ENCODE data around the gene WHRN.

Gene WHRN

DNA sequence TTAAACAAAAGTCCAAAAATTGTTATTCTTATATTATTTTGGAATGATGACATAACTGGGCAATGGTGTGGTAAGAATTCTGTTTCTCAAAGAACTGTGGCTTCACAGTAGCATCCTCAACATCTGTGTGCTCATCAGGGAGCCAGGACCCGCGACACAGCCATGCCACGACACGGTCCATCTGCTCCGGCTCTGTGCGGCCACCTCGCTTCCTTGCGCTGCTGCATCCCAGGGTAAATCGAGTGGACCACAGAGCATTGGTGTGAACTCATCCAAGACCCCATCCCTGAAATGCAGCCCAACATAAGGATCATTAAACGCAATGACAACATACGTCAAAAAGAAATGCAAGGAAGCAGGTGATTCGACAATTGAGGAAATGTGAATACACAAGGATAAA lies 15.3 kb downstream of the WHRN start:
- DNase-seq: no peak

DNA sequence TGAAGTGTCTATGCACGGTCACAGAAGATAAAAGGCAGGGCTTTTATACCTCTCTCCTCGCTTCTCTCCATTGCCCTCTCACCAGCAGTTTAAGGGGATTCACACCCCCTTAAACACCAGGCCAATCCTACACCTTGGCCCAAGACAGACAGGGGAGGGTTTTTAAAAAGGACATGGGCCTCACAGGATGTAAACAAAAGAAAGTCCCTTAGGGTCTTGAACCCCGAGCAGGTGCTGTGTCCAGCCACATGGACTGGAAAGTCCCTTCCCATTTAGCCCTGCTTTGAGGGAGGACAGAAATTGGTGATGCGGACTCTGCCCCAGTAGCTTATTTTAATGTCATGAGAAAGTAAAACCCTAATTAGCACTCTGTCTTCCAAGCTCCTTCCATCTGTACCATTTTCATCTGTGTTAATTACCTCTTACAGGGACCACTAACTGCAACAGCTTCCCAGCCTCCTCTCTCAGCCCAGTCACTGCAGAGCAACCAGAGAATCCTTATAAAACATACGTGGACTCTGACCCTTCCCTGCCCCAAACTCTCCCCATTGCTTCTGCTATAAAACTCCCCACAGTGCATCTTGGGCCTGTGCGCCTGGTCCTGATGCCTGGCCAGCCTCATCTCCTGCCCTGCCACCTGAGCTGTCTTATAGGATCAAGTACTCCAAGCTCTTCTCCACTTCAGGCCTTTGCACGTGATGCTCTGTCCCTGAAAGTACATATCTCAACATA lies 16.7 kb downstream of the WHRN start:
- DNase-seq: no peak

DNA sequence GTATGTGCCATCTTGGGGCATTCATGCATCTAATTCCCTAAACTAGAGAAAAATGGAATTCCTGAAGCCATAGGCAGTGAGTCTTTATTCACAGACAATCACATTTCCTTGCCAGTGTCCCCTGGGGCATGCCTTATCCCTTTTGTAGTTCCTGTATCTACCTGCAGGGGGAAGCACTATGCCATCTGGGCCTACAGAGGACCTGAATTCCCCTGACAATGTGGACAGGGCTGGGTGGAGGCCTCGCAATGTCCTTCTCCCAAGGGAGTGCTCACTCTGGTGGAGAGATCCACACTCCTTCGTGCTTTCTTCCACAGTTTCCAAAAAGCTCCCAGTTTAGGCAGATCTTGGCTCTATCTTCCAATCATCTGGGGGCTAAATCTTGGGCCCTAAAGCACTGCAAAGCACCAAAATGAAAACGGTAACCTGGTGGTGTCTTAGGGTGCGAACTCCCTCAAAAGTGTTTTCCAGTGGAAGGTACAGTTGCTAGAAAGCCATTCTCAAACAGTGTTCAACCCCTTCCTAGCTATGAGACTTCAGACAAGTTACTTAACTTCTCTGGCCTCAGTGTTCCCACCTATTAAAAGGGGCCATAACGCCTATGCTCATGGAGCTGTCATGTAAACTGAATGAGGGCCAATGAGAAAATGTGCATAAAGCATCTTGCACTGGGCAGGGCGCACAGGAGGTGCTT lies 17.5 kb downstream of the WHRN start:
- DNase-seq: peak; percentile 55

DNA sequence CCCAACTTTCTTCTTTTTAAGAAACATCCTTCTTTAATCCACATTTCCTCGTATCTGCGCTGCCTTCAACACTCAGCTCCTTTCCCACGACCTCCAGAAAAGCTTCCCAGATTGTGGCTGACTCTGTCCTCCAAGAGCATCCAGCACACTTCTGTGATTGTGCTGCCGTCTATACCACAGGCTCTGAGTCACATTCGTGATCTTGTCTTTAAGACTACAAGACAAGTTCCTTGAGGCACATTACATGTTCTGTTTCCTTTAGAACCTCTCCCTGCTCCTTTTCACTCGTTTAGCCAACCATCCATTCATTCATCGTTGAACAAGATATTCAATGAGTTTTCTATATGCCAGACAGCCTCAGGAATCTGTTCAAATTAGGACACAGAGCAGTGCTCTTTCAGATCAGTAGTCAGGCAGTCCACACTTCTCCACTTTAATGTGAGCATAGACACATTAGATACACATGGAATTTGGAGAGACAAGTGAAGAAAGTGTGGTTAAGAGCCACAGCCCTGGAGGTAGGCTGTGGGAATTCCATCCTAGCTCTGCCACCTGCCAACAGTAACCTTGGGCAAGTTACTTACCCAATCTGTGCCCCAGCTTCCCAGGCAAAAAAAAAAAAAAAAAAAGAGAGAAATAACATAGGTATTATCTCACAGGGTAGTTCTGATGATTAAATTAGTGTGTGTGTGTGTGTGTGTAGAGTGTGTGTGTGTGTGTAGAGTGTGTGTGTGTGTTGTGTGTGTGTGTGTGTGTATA lies 18.9 kb downstream of the WHRN start:
- no peak for DNase-seq

DNA sequence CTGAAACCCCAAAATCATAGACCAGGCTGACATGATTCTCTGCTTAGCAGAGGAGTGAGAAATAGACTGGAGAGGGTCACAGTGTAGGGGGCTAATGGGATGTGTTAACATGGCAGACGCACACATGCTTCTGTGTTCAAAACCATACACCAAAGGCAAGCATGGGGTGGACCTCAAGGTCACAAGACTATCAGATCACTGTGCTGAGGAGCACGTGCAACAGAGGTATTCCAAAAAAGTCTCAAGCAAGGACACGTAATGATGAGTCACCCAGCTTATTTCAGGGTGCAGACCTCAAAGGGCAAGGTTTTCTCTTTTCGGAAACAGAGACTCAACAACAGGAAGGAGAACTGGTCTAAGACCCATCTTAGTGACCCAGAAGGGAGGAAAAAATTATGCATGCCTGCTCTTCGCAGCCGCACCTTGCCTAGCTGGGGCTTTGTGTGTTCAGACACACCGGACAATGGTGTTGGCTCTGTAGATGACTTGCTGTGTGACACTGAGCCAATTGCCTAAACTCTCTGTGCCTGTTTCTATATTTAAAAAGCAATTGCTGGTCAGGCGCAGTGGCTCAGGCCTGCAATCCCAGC lies 20.3 kb downstream of the WHRN start:
- DNase-seq: peak; percentile 42

DNA sequence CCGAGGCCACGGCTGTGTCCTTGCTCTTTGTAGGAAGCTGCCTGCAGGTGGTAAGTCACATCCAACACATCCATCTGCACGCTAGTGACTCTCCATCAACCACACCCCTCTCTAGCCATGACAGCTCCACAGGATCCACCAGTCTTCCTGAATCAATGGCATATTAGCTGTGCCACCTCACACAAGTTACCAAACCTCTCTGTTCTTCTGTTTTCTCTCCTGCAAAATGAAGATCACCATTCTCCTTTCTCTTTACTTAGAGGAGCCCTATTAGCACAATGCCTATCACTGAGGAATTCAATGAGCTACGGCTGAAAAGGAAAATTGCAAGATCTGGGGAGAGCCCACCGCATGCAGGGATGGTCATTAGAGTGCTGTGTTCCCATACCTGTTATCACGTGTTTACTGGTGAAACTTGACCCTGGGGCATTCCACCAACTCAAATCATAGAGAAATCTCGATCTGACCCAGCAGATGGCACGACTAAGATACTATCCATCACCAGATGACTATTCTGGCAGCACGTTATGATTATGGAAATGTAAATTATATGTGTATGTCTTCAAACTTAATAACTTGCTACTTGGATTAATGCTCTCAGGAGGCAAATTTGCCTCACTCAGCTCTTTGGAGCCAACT lies 20.9 kb downstream of the WHRN start:
- no peak for DNase-seq

DNA sequence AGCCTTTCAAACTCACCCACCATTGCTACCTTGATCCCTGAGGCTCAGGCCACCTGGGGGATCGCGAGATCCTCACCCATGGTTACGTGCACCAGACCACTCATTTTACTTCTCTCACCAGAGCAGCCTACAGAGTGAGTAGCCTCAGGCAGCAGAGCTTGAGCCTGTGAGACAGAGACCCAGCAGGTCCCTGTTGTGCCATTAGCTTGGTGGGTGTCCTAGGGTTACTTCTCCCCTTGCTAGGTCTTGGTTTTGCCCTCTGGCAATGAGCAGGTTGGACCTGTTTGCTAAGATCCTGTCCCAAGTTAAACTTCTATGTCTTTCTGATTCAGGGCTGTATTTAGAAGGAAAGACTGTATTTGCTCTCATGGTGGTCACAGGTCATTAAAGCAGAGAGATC lies 21.8 kb downstream of the WHRN start:
- no peak for DNase-seq

DNA sequence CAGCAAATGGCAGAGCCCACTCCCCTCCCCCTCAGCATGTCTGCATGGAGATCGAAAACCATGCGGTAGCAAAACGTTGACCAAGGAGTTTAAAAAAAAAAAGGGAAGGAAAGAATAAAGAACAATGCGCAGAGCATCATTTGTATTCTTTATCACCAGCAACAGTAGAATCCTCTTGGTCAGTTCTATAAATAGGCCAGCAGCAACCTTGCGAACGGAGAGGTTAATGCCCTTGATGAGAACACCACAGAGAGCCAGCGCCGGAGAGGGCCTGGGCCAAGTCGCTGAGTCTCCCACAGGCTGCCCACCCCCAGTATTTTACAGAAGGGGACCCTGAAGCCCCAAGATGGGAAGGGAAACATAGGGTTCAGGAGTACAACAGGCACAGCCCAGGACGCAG lies 22.7 kb downstream of the WHRN start:
- DNase-seq: no peak

DNA sequence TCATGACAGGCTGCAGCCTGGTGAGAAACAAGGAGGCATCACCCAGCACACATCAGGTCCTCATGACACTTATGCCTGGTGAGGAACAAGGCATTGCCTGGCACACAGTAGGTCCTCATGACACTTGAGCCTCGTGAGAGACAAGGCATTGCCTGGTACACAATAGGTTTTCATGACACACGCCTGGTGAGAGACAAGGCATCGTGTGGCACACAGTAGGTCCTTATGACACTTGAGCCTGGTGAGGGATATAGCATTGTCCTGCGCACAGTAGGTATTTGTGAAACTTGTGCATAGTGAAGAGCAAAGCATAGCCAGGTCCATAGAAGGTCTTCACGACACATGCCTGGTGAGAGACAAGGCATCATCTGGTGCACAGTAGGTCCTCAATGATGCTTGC lies 23.5 kb downstream of the WHRN start:
- DNase-seq: no peak

DNA sequence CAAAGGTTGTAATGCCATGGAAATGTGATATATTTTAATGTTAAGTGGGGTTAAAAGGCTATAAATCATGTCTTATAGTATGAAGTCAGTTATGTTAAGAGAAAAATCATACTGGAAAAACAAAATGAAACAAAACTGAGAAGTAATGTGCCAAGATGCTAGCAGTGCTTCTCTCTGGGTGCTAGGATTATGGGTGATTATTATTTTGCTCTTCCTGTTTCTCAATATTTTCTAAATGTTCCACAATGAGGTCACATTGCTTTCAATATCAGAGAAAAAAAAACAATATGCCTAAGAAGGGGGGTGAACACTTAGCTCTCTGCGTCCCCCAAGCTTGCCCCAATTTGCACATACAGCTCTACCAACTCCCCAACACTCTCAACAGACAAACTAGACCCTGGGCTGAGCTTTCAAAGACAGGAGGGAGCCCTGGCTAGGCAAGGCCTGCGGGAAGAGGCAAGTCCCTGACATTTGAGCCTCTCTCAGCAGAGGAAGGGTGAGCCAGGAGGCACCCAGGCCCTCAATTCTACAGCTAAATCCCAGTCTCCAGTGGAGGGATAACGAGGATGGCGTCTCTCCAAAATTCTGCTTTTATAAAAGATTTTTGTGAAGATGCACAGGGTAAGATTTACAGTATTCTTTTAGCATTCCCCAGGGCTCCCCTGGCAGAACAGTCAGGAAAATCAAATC lies 24.4 kb downstream of the WHRN start:
- no peak for DNase-seq

DNA sequence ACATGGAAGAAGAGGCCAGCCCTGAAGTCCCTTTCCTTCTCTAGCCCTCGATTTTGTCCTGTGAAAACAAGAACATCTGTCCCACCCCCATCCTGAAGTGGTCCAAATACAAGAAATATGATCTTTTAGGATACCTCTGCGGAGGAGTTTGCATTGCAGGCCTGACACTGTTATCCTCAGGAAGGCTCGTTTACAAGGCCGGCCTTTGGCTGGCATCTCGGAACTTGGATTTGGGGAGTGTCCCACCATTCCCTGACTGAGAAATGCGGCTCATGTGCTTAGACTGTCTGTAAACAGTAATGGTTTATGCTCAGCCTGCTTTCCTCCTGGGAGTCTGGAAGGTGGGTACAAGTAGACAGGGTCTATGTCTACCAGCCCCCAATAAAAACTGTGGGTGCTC lies 26.4 kb downstream of the WHRN start:
- no peak for DNase-seq

DNA sequence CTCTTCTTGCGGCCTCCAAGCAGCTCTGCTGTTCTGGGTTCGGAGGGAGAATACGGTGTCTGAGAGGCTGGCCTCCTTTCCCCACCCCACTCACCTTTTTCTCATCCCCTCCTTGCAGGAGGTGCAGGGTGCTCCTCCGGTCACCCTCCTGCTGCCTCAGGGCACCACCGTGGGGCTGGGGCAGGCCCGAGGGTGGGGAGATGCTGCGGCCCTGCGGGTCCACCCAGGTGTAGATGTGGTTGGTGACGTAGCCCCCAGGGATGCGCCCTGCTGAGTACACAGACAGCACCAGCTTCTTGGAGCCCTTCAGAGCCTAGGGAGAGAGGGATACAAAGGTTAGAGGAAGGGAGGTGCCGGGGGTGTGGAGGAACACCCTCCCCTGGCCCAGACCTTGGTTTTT lies 26.8 kb downstream of the WHRN start:
- no peak for DNase-seq

DNA sequence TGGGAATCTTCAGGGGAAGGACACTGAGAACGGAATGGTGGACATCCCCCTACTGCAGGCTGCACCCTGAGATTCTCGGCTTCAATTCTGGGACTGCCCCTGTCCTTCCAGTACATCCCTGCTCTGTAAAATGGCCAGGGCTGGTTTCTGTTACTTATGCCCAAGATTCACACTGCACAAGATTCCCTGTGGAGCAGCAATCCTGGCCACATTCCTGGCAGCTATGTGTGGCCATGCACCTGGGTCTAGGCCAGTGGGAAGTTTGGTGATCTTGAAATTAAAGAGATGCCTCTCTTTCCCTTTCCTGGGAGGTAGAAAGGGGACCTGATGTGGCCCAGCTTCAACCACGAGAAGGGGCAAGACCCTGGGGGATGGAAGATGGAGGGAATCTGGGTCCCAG lies 27.6 kb downstream of the WHRN start:
- DNase-seq: no peak

DNA sequence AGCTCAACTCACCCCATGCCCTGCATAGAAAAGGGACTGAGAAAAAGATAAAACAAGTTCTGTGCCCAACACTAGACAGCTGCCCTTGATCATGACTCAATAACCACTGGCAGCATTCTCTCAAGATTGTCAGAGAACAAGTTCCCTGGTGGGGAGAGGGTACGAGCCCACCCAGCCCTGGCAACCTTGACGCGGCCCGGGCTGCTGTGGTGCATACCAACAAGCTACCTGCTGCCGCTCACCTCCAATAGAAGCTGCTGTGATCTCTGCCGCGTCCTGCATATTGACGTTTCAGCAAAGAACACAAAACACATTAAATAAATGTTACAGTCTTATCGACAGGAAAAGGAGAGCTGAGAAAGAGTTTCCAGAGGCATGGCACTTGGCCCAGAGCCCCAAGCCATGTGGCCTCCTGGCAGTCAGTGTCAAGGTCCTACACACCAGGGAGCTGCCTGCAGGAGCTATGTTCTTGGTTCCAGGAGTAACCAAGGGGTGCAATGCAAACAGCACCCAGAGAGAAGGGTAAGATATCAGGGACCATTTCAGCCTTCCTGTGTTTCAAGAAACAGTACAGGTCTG lies 28.3 kb downstream of the WHRN start:
- DNase-seq: no peak

DNA sequence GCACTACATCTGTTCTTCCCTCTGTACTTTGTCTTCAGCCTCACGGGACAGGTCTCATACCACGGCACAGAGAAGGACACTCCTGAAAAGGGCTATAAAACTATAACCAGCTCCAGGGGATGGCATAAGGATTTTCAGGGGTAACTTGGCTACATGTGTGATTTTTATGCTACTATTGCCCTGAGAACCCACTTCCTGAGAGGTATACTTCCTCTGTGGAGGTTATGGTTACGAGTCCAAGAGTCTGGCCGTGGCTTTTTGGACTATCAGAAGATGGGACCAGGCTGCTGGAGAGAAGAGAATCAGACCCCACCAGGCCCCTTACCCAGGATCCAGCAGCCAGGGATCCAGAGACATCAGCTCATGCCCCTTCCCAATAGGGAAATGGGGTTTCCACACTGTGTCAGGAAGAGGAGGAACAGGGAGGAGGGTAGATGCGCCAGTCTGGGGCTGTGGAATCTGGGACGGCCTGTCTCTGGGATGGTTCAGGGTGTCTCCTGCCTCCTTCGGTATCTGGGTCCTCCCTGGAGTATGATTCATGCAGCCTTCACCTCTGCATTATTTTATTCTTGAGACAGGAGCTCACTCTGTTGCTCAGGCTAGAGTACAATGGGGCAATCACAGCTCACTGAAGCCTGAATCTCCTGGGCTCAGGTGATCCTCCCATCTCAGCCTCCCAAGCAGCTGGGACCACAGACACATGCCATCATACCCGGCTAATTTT lies 29.7 kb downstream of the WHRN start:
- no peak for DNase-seq

DNA sequence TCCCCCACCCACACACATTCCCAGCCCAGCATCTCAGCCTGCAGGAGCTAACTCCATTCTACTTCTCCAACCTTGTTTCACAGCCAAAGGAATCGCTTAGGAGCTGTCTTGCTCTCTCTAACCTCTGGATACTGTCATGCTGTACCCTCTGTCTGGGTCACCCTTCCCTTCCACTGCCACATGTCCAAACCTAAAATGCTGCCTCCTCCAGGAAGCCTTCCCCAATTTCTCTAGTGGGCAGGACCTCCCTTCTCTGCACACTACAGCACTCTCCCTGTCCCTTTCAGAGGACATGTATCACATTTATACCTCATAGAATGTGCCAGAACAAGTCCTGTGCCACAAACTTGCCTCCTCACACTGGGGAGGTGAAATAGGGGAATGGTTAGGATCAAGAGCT lies 30.8 kb downstream of the WHRN start:
- no peak for DNase-seq

DNA sequence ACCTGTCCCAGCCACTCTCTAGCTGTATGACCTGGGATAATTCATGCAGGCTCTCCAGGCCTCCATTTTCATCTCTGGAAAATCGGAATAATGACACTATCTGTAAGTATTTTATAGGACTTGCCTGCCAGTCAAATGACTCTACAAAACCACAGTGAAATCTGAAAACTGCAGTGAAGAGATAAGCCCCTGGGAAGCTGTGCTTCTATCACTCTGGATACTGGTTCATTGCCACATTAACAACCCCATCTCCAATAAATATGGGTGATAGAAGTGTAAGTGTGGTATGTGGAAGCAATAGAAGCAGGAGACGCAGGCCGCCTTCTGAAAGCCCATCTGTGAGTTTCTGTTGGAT lies 31.8 kb downstream of the WHRN start:
- DNase-seq: no peak

DNA sequence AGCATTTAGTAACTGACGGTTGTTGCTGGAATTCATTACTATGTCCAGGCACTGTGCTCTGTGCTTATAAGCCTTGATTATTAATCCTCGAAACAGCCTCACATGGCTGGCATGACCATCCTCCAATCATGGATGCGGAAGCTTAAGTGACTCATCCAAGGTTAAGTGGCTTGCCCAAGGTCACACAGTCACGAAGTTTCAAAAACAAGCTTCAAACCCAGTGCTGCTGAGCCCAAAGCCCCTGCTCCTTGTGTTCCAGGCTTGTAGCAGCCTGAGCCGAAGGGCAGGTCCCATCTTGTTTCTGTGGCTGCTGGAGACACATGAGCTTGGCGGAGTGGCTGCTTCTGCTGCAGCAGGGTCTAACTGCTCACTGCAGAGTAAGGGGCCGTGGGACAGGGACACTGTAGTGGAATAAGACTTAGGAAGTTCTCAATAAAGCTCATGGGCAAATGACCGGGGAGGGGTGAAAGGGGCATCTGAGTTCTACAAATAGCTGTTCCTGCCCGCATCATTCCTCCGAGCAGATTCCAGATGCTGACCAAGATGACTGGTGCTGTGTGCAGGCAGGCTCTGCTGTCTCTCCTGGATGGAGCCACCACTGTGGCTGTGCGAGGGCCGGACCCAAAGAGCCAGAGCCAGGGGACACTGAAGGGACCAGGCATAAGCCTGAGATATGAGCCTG lies 32.4 kb downstream of the WHRN start:
- no peak for DNase-seq

DNA sequence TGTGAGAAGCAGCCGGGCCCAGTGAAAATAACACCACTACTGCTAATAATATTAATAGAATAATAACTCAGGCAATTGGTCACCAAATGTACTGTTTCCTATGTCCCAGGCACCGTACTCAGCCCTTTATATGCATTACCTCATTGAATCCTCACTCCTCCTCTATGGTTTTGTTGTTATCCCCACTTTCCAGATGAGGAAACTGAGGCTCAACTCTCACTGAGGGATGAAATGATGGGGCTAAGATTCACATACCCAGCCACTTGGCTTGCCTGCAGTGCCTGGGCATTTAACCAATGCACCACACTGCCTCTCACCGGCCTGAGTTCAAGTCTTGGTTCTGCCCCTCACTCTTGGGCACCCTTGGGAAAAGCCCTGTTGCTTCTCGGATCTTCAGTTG lies 34.1 kb downstream of the WHRN start:
- no peak for DNase-seq

DNA sequence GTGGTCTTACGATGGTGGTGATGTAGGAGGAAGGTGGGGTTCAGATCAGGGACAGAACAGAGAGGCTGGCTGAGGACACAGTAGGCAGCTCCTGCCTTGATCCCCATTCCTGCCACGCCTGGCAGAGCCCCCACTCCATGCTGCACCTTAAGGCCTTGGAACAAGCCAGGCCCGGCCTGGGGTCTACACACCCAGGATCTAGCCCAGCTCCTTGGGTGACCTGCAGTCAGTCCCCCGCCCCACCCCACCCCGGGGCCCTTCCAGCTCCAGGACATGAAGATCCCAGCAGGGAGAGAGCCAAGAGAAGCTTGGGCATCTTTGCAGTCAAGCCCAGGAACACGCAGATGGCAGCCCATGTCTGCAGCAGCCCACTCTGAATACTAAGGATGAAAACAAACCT lies 34.7 kb downstream of the WHRN start:
- no peak for DNase-seq

DNA sequence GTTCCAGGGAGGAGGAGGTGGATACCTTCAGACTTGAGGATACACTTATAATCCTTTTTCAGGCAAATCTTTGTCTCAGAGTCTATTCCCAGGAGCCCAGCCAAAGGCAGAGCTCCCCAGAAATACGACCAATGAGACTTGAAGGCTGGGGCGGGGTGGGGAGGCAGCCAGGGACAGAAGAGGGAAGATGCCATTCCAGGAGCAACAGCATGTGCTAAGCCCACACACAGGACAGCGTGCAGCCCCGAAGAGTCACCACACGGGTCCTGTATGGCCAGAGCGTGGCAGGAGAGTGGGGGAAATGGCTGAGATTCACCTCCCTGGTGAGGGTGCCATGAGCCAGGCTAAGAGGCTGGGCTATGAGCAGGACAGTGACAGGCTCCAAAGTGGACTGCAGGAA lies 35.2 kb downstream of the WHRN start:
- no peak for DNase-seq

All from NCI-H226 (cell line).